AG04450 (cell line): ENCODE data around the gene FBN2. TPM values are rescaled to one million over a fixed set of nuclear protein-coding genes. Genes with fewer than 3 reads are reported as not detected.
"Not testable (repeated sequence)": the region's sequence is repeated elsewhere in the genome, so short reads cannot be mapped to it uniquely, and the experiment has no call there.

Experiments
- CTCF ChIA-PET: fragments of 300-600, 350-600 bp; formaldehyde crosslinking; extraction: SDS; loops from one replicate; lab custom pipeline; 2022; ENCODE audit warnings: antibody characterized with exemption, inconsistent platforms; lab: Charles Lee
- POLR2A ChIA-PET: fragments of 350-600 bp; formaldehyde crosslinking; extraction: SDS; loops from one replicate; lab custom pipeline; 2021; ENCODE audit warnings: antibody characterized with exemption, inconsistent platforms; lab: Yijun Ruan, JAX
- DNase-seq: peaks from one replicate; pipeline ENCODE4 v3.0.0-alpha.2; 2011; ENCODE audit warnings: low read depth, low spot score
- H3K27ac ChIP-seq: one replicate; pipeline ENCODE4 v1.5.1; 2012; ENCODE audit warnings: low read depth, low read length, control low read depth
- H3K27me3 ChIP-seq: one replicate; pipeline ENCODE4 v1.6.0; 2012; ENCODE audit warnings: low read length; ENCODE audit not compliant: control insufficient read depth, insufficient read depth
- H3K4me3 ChIP-seq: 2 replicates; pipeline ENCODE4 v1.5.1; 2011; ENCODE audit warnings: mild to moderate bottlenecking, low read depth, low read length, control low read depth
- H3K9me3 ChIP-seq: 2 replicates; pipeline ENCODE4 v1.5.1; 2012; ENCODE audit warnings: low read length; ENCODE audit not compliant: control insufficient read depth, insufficient read depth
- polyA plus RNA-seq: library from polyadenylated mRNA; depleted of rRNA; stranded (reverse); fragments of >200 nt; gene quantifications from 2 replicates; pipeline ENCODE4 v1.2.3, GENCODE V29; 2011
- TF ChIP-seq, protein P1 (sequence below): IDR thresholded peaks from 2 replicates; pipeline ENCODE4 v1.5.1; 2011; ENCODE audit warnings: low read depth, low read length, control low read depth, inconsistent platforms

The FBN2 gene
- polyA plus RNA-seq, 1 experiment: 46.5 TPM

GRCh38 chr5:128329386-128329939 is 208.6 kb downstream of the FBN2 start:
- ChIA-PET POLR2A (no interaction called here), CTCF (no interaction called here)
- H3K27ac ChIP-seq: no peak overlapping the region
- no peaks in the 10 kb centered on the region for H3K27me3 ChIP-seq
- no peak overlapping the region for H3K4me3 ChIP-seq
- TF ChIP-seq, protein P1, sequence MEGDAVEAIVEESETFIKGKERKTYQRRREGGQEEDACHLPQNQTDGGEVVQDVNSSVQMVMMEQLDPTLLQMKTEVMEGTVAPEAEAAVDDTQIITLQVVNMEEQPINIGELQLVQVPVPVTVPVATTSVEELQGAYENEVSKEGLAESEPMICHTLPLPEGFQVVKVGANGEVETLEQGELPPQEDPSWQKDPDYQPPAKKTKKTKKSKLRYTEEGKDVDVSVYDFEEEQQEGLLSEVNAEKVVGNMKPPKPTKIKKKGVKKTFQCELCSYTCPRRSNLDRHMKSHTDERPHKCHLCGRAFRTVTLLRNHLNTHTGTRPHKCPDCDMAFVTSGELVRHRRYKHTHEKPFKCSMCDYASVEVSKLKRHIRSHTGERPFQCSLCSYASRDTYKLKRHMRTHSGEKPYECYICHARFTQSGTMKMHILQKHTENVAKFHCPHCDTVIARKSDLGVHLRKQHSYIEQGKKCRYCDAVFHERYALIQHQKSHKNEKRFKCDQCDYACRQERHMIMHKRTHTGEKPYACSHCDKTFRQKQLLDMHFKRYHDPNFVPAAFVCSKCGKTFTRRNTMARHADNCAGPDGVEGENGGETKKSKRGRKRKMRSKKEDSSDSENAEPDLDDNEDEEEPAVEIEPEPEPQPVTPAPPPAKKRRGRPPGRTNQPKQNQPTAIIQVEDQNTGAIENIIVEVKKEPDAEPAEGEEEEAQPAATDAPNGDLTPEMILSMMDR: no peak
- H3K9me3 ChIP-seq: no peaks in the 10 kb centered on the region
- no peak for DNase-seq

- Histone ChIP-seq H3K27ac (no peak overlapping the region), H3K27me3 (no peaks in the 10 kb centered on the region), H3K9me3 (no peaks in the 10 kb centered on the region), H3K4me3 (no peak overlapping the region)
- TF ChIP-seq, protein P1: no peak
- ChIA-PET CTCF (no interaction called here), POLR2A (no interaction called here)
- no peak for DNase-seq
Observed at GRCh38 chr5:128328446-128328845, 209.6 kb downstream of the FBN2 start.

DNA sequence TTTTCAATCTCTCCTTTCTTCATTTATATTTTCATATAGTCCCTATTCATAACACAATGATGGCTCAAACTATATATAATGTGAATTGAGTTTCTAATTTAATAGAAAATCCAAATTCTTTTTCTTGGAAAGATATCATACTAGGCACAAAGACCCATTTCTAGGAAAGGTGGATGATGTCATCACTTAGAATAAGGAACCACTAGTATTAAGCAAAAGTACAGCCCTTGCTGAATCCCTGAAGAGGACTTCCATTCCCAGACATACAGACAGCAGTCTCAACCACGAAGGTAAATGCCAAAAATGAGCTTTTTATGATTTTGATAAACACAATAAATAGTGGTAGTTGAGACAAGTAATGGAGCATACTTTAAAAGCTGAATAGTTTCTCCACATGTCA is 210.0 kb downstream of the FBN2 start:
- no peak for DNase-seq
- Histone ChIP-seq H3K27me3 (no peaks in the 10 kb centered on the region), H3K27ac (no peak overlapping the region), H3K9me3 (no peaks in the 10 kb centered on the region), H3K4me3 (no peak overlapping the region)
- POLR2A ChIA-PET: no interaction called here
- TF ChIP-seq, protein P1: no peak
- CTCF ChIA-PET: no interaction called here

DNA sequence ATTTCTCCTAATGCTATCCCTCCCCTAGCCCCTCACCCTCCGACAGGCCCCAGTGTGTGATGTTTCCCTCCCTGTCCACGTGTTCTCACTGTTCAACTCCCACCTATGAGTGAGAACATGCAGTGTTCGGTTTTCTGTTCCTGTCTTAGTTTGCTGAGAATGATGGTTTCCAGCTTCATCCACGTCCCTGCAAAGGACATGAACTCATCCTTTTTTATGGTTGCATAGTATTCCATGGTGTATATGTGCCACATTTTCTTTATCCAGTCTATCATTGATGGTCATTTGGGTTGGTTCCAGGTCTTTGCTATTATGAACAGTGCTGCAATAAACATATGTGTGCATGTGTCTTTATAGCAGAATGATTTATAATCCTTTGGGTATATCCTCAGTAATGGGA is 216.6 kb downstream of the FBN2 start:
- CTCF ChIA-PET, POLR2A ChIA-PET, H3K27ac ChIP-seq: not testable (repeated sequence)

GRCh38 chr5:128318691-128319090 is 219.4 kb downstream of the FBN2 start:
- ChIA-PET CTCF (no interaction called here), POLR2A (no interaction called here)
- TF ChIP-seq, protein P1: no peak
- Histone ChIP-seq H3K4me3 (no peak overlapping the region), H3K27ac (no peak overlapping the region), H3K27me3 (no peaks in the 10 kb centered on the region), H3K9me3 (no peaks in the 10 kb centered on the region)
- DNase-seq: no peak

More for the DNA sequence above, 216.6 kb downstream of the FBN2 start:
- not testable (repeated sequence) for H3K4me3 ChIP-seq, H3K9me3 ChIP-seq, H3K27me3 ChIP-seq, DNase-seq
